T-helper 2 cell treated with Interferon-gamma antibody and Interleukin-4, amounts not matched to agents 5 μg/mL and 100 μg/mL, for 36 hours (primary cell): ENCODE measurements around the gene TRIM39.

Experiments
- DNase-seq: peaks from one replicate; pipeline ENCODE4 v3.0.0; 2021; ENCODE audit warnings: low spot score
- H3K27ac Mint-ChIP-seq: one replicate; pipeline ENCODE4 v1.8.0; 2021; ENCODE audit warnings: mild to moderate bottlenecking, mixed read lengths
- H3K27me3 Mint-ChIP-seq: one replicate; pipeline ENCODE4 v1.8.0; 2021; ENCODE audit warnings: low read depth, mixed read lengths
- H3K36me3 Mint-ChIP-seq: one replicate; pipeline ENCODE4 v1.8.0; 2021; ENCODE audit warnings: low read depth, mixed read lengths
- H3K4me1 Mint-ChIP-seq: one replicate; pipeline ENCODE4 v1.8.0; 2021; ENCODE audit warnings: low read depth, mixed read lengths
- H3K4me3 Mint-ChIP-seq: one replicate; pipeline ENCODE4 v1.8.0; 2022; ENCODE audit warnings: mild to moderate bottlenecking, moderate library complexity, mixed read lengths
- H3K9me3 Mint-ChIP-seq: one replicate; pipeline ENCODE4 v1.8.0; 2021; ENCODE audit warnings: mixed read lengths

TRIM39 gene

GRCh38 chr6:30344191-30344867 lies 17.6 kb downstream of the TRIM39 start:
- H3K27me3 Mint-ChIP-seq = peaks cover 6% of the 10 kb centered on the region
- H3K9me3 Mint-ChIP-seq = no peaks in the 10 kb centered on the region
- peak overlapping the region; percentile 91 for H3K4me3 Mint-ChIP-seq
- H3K36me3 Mint-ChIP-seq = peaks cover 38% of the 10 kb centered on the region
- peaks cover 16% of the 10 kb centered on the region for H3K4me1 Mint-ChIP-seq
- H3K27ac Mint-ChIP-seq = peak overlapping the region; percentile 89
- no peak for DNase-seq

DNA sequence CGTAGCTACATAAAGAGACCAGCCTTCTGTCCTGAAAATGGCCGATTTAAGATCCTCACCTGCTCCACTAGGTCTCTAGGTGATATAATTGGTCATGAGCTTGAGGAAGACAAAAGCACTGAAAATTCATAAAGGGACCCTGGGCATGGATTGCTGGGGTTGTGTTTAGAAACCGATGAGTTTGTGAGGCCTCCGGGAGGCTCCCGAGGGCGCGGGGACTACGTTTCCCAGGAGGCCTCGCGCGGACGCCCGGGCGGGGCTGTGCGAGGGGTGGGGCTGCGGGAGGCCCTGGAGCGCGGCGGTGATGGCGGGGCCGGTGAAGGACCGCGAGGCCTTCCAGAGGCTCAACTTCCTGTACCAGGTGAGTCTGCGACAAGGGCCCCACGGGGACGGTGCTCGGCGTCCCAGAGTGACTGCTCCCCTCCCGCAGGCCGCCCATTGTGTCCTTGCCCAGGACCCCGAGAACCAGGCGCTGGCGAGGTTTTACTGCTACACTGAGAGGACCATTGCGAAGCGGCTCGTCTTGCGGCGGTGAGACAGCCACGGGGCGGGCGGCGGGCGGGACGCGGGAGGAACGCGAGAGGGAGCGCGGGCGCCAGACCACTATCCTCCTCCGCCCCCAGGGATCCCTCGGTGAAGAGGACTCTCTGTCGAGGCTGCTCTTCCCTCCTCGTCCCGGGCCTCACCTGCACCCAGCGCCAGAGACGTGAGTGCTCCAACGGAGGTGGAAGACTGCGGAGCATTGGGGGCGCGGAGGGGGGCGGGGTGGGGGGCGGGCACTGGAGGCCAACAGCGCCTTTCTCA lies 18.3 kb downstream of the TRIM39 start, which contains the start of gene RPP21:
Gene RPP21 (plus strand): TSS at position 289 of the 804 bp plus-strand sequence. CDS start 16 bp downstream, at position 305.
- H3K36me3 Mint-ChIP-seq = peaks cover 35% of the 10 kb centered on the region
- peaks cover 21% of the 10 kb centered on the region for H3K4me1 Mint-ChIP-seq
- H3K27ac Mint-ChIP-seq = peak within 1 kb of the TSS; percentile 89
- H3K27me3 Mint-ChIP-seq = peaks cover 12% of the 10 kb centered on the region
- DNase-seq = peak; percentile 89
- H3K4me3 Mint-ChIP-seq = peak within 1 kb of the TSS; percentile 91
- no peaks in the 10 kb centered on the region for H3K9me3 Mint-ChIP-seq

DNA sequence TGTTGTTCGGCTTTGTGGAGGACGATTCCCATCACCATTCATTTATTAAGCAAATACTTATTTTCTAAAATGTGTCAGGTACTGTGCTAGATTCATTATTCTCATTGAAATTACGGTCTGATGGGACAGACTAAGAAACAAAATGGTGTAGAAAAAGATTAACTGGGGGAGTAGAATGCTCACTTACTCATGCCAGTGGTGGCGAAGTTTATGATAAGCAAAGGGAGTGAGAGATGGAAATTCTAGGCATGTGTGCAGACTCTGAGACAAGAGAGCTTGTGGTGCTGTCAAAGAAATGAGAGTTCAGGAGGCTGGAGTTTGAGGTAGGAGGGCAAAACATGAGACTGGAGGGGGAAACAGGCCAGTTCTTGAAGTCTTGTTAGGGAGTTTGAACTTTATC lies 19.1 kb downstream of the TRIM39 start:
- peaks cover 17% of the 10 kb centered on the region for H3K27me3 Mint-ChIP-seq
- peak overlapping the region; percentile 91 for H3K4me3 Mint-ChIP-seq
- H3K36me3 Mint-ChIP-seq = peaks cover 31% of the 10 kb centered on the region
- no peak for DNase-seq
- peak overlapping the region; percentile 64 for H3K27ac Mint-ChIP-seq
- no peaks in the 10 kb centered on the region for H3K9me3 Mint-ChIP-seq
- H3K4me1 Mint-ChIP-seq = peaks cover 26% of the 10 kb centered on the region

DNA sequence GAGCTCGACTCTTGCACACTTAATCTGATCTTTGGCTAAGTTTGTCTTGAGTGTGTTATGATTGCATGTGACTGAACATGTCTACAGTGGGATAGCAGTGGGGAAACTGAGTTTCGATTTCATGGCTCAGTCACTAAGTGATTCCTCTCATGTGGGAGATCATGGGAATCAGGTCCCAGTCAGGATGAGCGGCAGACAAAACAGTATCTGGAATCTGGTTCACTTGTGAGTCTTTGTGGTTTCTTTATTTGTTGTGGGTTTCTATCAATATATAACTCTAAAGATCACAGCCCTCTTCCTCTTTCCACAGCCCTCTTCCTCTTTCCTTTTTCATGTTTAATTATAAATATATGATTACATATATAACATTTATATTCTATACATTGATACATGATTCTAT lies 22.2 kb downstream of the TRIM39 start:
- Mint-ChIP-seq H3K9me3 (no peaks in the 10 kb centered on the region), H3K4me1 (peaks cover 33% of the 10 kb centered on the region), H3K27me3 (peaks cover 42% of the 10 kb centered on the region), H3K36me3 (peaks cover 21% of the 10 kb centered on the region), H3K27ac (no peak overlapping the region), H3K4me3 (no peak overlapping the region)
- no peak for DNase-seq

GRCh38 chr6:30349421-30350177 lies 22.9 kb downstream of the TRIM39 start:
- no peak for DNase-seq
- no peak overlapping the region for H3K27ac Mint-ChIP-seq
- H3K4me3 Mint-ChIP-seq = no peak overlapping the region
- H3K36me3 Mint-ChIP-seq = peaks cover 20% of the 10 kb centered on the region
- peaks cover 45% of the 10 kb centered on the region for H3K27me3 Mint-ChIP-seq
- peaks cover 32% of the 10 kb centered on the region for H3K4me1 Mint-ChIP-seq
- no peaks in the 10 kb centered on the region for H3K9me3 Mint-ChIP-seq

GRCh38 chr6:30350524-30350923 lies 23.8 kb downstream of the TRIM39 start:
- H3K9me3 Mint-ChIP-seq = no peaks in the 10 kb centered on the region
- peaks cover 55% of the 10 kb centered on the region for H3K27me3 Mint-ChIP-seq
- no peak for DNase-seq
- H3K27ac Mint-ChIP-seq = no peak overlapping the region
- H3K36me3 Mint-ChIP-seq = peaks cover 20% of the 10 kb centered on the region
- no peak overlapping the region for H3K4me3 Mint-ChIP-seq
- peaks cover 29% of the 10 kb centered on the region for H3K4me1 Mint-ChIP-seq

- Mint-ChIP-seq H3K27ac (no peak overlapping the region), H3K9me3 (no peaks in the 10 kb centered on the region), H3K4me1 (peaks cover 23% of the 10 kb centered on the region), H3K4me3 (no peak overlapping the region), H3K36me3 (peaks cover 2% of the 10 kb centered on the region), H3K27me3 (peaks cover 66% of the 10 kb centered on the region)
- no peak for DNase-seq
Measured at GRCh38 chr6:30352550-30352949, 25.8 kb downstream of the TRIM39 start.

- no peak overlapping the region for H3K27ac Mint-ChIP-seq
- peaks cover 78% of the 10 kb centered on the region for H3K27me3 Mint-ChIP-seq
- peaks cover 15% of the 10 kb centered on the region for H3K4me1 Mint-ChIP-seq
- no peak overlapping the region for H3K4me3 Mint-ChIP-seq
- DNase-seq = no peak
- H3K9me3 Mint-ChIP-seq = no peaks in the 10 kb centered on the region
- no peaks in the 10 kb centered on the region for H3K36me3 Mint-ChIP-seq
Measured at GRCh38 chr6:30355281-30355680, 28.6 kb downstream of the TRIM39 start.

- DNase-seq = no peak
- no peak overlapping the region for H3K4me3 Mint-ChIP-seq
- no peak overlapping the region for H3K27ac Mint-ChIP-seq
- peaks cover 6% of the 10 kb centered on the region for H3K4me1 Mint-ChIP-seq
- no peaks in the 10 kb centered on the region for H3K36me3 Mint-ChIP-seq
- peaks cover 82% of the 10 kb centered on the region for H3K27me3 Mint-ChIP-seq
- H3K9me3 Mint-ChIP-seq = no peaks in the 10 kb centered on the region
Measured at GRCh38 chr6:30356536-30356935, 29.8 kb downstream of the TRIM39 start.

DNA sequence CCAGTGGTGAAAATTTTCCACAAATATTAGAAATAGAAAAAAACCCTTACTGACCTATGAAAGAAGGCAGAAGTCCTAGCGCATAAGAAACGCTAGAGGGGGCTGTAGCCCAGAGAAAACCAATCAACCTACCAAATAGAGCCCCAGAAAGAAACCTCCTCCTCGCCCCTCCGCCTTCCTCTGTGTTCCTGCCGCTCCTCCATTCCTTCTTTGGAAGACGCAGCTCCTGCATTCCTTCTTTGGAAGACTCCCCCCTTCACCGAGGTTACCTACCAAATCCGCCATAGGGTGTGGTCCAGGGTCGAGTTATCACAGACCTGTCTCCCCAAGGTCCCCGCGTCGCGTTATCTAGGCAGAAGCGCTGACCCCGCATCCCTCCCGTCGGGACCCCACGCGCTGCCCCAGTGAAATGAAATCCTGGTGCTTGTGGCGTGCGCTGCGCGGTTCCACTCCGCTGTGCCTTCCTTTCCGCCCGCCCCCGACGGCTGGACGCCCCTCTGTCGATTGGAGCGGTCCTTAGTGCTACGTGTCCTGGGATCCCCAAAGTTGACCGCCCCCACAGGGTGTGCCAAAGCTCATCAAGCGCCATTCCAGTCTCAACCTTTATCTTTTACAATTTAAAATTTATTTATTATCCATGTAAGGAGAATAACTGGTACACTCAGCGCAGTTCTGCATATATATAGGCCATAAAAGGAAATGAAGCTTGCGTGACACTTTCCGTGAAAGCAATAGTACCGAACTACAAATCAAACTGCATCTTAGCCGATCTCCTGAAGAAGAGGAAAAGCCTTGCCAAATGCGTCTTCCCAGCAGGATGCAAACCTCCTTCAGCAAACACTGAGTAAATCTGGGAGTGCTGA lies 31.2 kb downstream of the TRIM39 start:
- H3K27me3 Mint-ChIP-seq = peaks cover 82% of the 10 kb centered on the region
- H3K36me3 Mint-ChIP-seq = peaks cover 1% of the 10 kb centered on the region
- H3K9me3 Mint-ChIP-seq = no peaks in the 10 kb centered on the region
- peak overlapping the region; percentile 86 for H3K4me3 Mint-ChIP-seq
- no peak for DNase-seq
- H3K4me1 Mint-ChIP-seq = peaks cover 4% of the 10 kb centered on the region
- H3K27ac Mint-ChIP-seq = no peak overlapping the region

GRCh38 chr6:30359276-30359675 lies 32.5 kb downstream of the TRIM39 start:
- no peak for DNase-seq
- no peaks in the 10 kb centered on the region for H3K9me3 Mint-ChIP-seq
- no peak overlapping the region for H3K4me3 Mint-ChIP-seq
- H3K36me3 Mint-ChIP-seq = peaks cover 1% of the 10 kb centered on the region
- H3K27me3 Mint-ChIP-seq = peaks cover 80% of the 10 kb centered on the region
- H3K27ac Mint-ChIP-seq = no peak overlapping the region
- peaks cover 4% of the 10 kb centered on the region for H3K4me1 Mint-ChIP-seq

- Mint-ChIP-seq H3K9me3 (no peaks in the 10 kb centered on the region), H3K4me1 (peaks cover 4% of the 10 kb centered on the region), H3K4me3 (no peak overlapping the region), H3K27me3 (peaks cover 77% of the 10 kb centered on the region), H3K36me3 (peaks cover 1% of the 10 kb centered on the region), H3K27ac (no peak overlapping the region)
- DNase-seq = no peak
Measured at GRCh38 chr6:30360139-30360538, 33.4 kb downstream of the TRIM39 start.

GRCh38 chr6:30361661-30362060 lies 34.9 kb downstream of the TRIM39 start:
- peaks cover 4% of the 10 kb centered on the region for H3K4me1 Mint-ChIP-seq
- H3K9me3 Mint-ChIP-seq = no peaks in the 10 kb centered on the region
- DNase-seq = no peak

More at GRCh38 chr6:30361661-30362060, 34.9 kb downstream of the TRIM39 start:
- peaks cover 1% of the 10 kb centered on the region for H3K36me3 Mint-ChIP-seq
- no peak overlapping the region for H3K4me3 Mint-ChIP-seq
- no peak overlapping the region for H3K27ac Mint-ChIP-seq
- peaks cover 84% of the 10 kb centered on the region for H3K27me3 Mint-ChIP-seq
